SK-N-SH (cell line): ENCODE measurements around the gene ECM1. TPM values are rescaled to one million over a fixed set of nuclear protein-coding genes. Genes with fewer than 3 reads are reported as not detected.

ENCODE experiments used
- CTCF ChIA-PET: fragments of 300-600, 350-600 bp; formaldehyde crosslinking; extraction: SDS; loops from one replicate; lab custom pipeline; 2021; lab: Yijun Ruan, JAX
- POLR2A ChIA-PET: fragments of 350-600 bp; sonication (Branson Sonifier 250); formaldehyde crosslinking; extraction: SDS; loops from one replicate; lab custom pipeline; 2020; ENCODE audit warnings: antibody characterized with exemption, inconsistent platforms; lab: Yijun Ruan, JAX
- DNase-seq: peaks from one replicate; pipeline ENCODE4 v3.0.0; 2012
- H2AFZ ChIP-seq: fragments of 200-600 bp; sonication (generic); 2 replicates; pipeline ENCODE4 v1.8.1; 2016; ENCODE audit warnings: antibody characterized with exemption, mild to moderate bottlenecking, low read depth
- H3F3A ChIP-seq: fragments of 200-600 bp; sonication (generic); replicated peaks from 2 replicates; pipeline ENCODE3; 2016; ENCODE audit warnings: antibody characterized with exemption, mild to moderate bottlenecking; ENCODE audit not compliant: insufficient read depth
- H3K27ac ChIP-seq, 2 experiments: fragments of 200-500 bp in 1 of 2; fragments of 200-600 bp in 1 of 2; sonication (Bioruptor generic) in 1 of 2; sonication (generic), shearing (Covaris generic) in 1 of 2; 2 replicates each; pipeline versions ENCODE4 v1.5.1 to v1.6.1; 2014 to 2016; ENCODE audit warnings: low read depth in 2 of 2, inconsistent platforms in 1 of 2, low read length in 1 of 2, mild to moderate bottlenecking in 1 of 2, mixed read lengths in 1 of 2
- H3K27me3 ChIP-seq: fragments of 200-600 bp; sonication (generic), shearing (Covaris generic); 2 replicates; pipeline ENCODE4 v1.6.1; 2016; ENCODE audit warnings: mixed run types; ENCODE audit not compliant: insufficient read depth
- H3K36me3 ChIP-seq, 2 experiments: fragments of 200-500 bp in 1 of 2; fragments of 200-600 bp in 1 of 2; sonication (Bioruptor generic) in 1 of 2; sonication (generic) in 1 of 2; replicated peaks in 1 of 2; 2 replicates each; pipeline versions ENCODE3 to v1.5.1; 2014 to 2016; ENCODE audit warnings: low read length in 1 of 2, mild to moderate bottlenecking in 1 of 2; ENCODE audit not compliant: insufficient read depth in 2 of 2, control insufficient read depth in 1 of 2
- H3K4me1 ChIP-seq, 2 experiments: fragments of 200-500 bp in 1 of 2; fragments of 200-600 bp in 1 of 2; sonication (Bioruptor generic) in 1 of 2; sonication (generic), shearing (Covaris generic) in 1 of 2; 2 replicates each; pipeline versions ENCODE4 v1.5.1 to v1.6.1; 2014 to 2016; ENCODE audit warnings: low read depth in 1 of 2, low read length in 1 of 2, mixed run types in 1 of 2; ENCODE audit not compliant: insufficient read depth in 2 of 2, control insufficient read depth in 1 of 2
- H3K4me2 ChIP-seq: fragments of 200-600 bp; sonication (generic), shearing (Covaris generic); 2 replicates; pipeline ENCODE4 v1.6.1; 2017; ENCODE audit warnings: mixed run types
- H3K4me3 ChIP-seq, 2 experiments: fragments of 200-500 bp in 1 of 2; fragments of 200-600 bp in 1 of 2; sonication (Bioruptor generic) in 1 of 2; sonication (generic), shearing (Covaris generic) in 1 of 2; 2 replicates each; pipeline versions ENCODE4 v1.5.1 to v1.8.1; 2014 to 2016; ENCODE audit warnings: low read depth in 2 of 2, inconsistent platforms in 1 of 2, low read length in 1 of 2, mild to moderate bottlenecking in 1 of 2, mixed read lengths in 1 of 2, moderate library complexity in 1 of 2
- H3K79me2 ChIP-seq: fragments of 200-600 bp; sonication (generic); 2 replicates; pipeline ENCODE4 v1.8.1; 2017; ENCODE audit warnings: mild to moderate bottlenecking; ENCODE audit not compliant: insufficient read depth
- H3K9ac ChIP-seq: fragments of 200-600 bp; sonication (generic); 2 replicates; pipeline ENCODE4 v1.6.1; 2017; ENCODE audit warnings: mixed run types
- H3K9me2 ChIP-seq: fragments of 200-600 bp; sonication (generic); 2 replicates; pipeline ENCODE4 v1.6.1; 2017; ENCODE audit warnings: mixed run types
- H3K9me3 ChIP-seq: fragments of 200-600 bp; sonication (generic); 2 replicates; pipeline ENCODE4 v1.6.1; 2017; ENCODE audit warnings: mixed run types, mild to moderate bottlenecking, moderate library complexity
- H4K20me1 ChIP-seq: fragments of 200-600 bp; sonication (generic); 2 replicates; pipeline ENCODE4 v1.6.1; 2017; ENCODE audit warnings: mild to moderate bottlenecking, mixed run types; ENCODE audit not compliant: insufficient read depth
- CHD2 ChIP-seq: fragments of 150-350 bp; IDR thresholded peaks from 2 replicates; pipeline ENCODE4 v1.6.1; 2018; ENCODE audit warnings: low read length; ENCODE audit not compliant: partially characterized antibody
- ELF1 ChIP-seq: IDR thresholded peaks from 2 replicates; pipeline ENCODE4 v1.4.0; 2012
- EP300 ChIP-seq, 2 experiments: IDR thresholded peaks; 2 replicates each; pipeline versions ENCODE4 v1.4.0 to v1.6.1; 2012; ENCODE audit warnings: borderline replicate concordance in 1 of 2, low read depth in 1 of 2, low read length in 1 of 2
- EZH2phosphoT487 ChIP-seq: fragments of 200-600 bp; sonication (generic); IDR thresholded peaks from 2 replicates; pipeline ENCODE4 v1.6.1; 2017; ENCODE audit warnings: low read depth, mixed run types, mild to moderate bottlenecking, antibody characterized with exemption, moderate library complexity, borderline replicate concordance
- FOXJ3 ChIP-seq: sonication (generic); formaldehyde crosslinking; IDR thresholded peaks from 2 replicates; pipeline ENCODE4 v1.5.1; 2020; ENCODE audit warnings: mild to moderate bottlenecking, missing genetic modification reagents
- FOXM1 ChIP-seq: IDR thresholded peaks from 2 replicates; pipeline ENCODE4 v1.4.0; 2012; ENCODE audit warnings: low read depth, mild to moderate bottlenecking
- GABPA ChIP-seq: IDR thresholded peaks from 2 replicates; pipeline ENCODE4 v1.4.0; 2012; ENCODE audit warnings: low read depth, mild to moderate bottlenecking
- GATA2 ChIP-seq: sonication (generic); formaldehyde crosslinking; IDR thresholded peaks from 2 replicates; pipeline ENCODE4 v1.5.0; 2020; ENCODE audit warnings: mild to moderate bottlenecking, missing genetic modification reagents
- JUND ChIP-seq: IDR thresholded peaks from 2 replicates; pipeline ENCODE4 v1.4.0; 2012
- NFIC ChIP-seq: IDR thresholded peaks from 2 replicates; pipeline ENCODE4 v1.4.0; 2012; ENCODE audit warnings: borderline replicate concordance
- POLR2AphosphoS5 ChIP-seq: IDR thresholded peaks from 2 replicates; pipeline ENCODE4 v1.6.1; 2012; ENCODE audit warnings: low read depth, low read length
- RAD21 ChIP-seq: IDR thresholded peaks from 2 replicates; pipeline ENCODE4 v1.6.1; 2012; ENCODE audit warnings: mild to moderate bottlenecking, low read length
- RCOR1 ChIP-seq: fragments of 150-350 bp; IDR thresholded peaks from 2 replicates; pipeline ENCODE4 v1.6.1; 2017; ENCODE audit warnings: antibody characterized with exemption, low read length
- TCF12 ChIP-seq: IDR thresholded peaks from 2 replicates; pipeline ENCODE4 v1.4.0; 2012
- TEAD4 ChIP-seq: IDR thresholded peaks from 2 replicates; pipeline ENCODE4 v1.4.0; 2012; ENCODE audit warnings: mild to moderate bottlenecking, borderline replicate concordance; ENCODE audit not compliant: insufficient read depth
- USF2 ChIP-seq: fragments of 150-350 bp; IDR thresholded peaks from 2 replicates; pipeline ENCODE4 v1.6.1; 2017; ENCODE audit warnings: antibody characterized with exemption, low read length, low read depth, borderline replicate concordance
- YY1 ChIP-seq: IDR thresholded peaks from 2 replicates; pipeline ENCODE4 v1.4.0; 2012; ENCODE audit warnings: low read depth, mild to moderate bottlenecking
- WGBS: methylation state at CpG from one replicate; pipeline ENCODE4 v1.1.6; 2017; ENCODE audit warnings: low lambda C conversion rate; 5-methylcytosine and 5-hydroxymethylcytosine counted together
- polyA plus RNA-seq, 3 experiments: library from polyadenylated mRNA; depleted of rRNA; stranded (reverse); fragments of >200 nt; gene quantifications; 2 replicates each; pipeline ENCODE4 v1.2.3, GENCODE V29; 2012
- TF ChIP-seq, protein P1 (sequence below): IDR thresholded peaks from 2 replicates; pipeline ENCODE4; 2012
- TF ChIP-seq, protein P2 (sequence below): IDR thresholded peaks from 2 replicates; pipeline ENCODE4 v1.4.0; 2012; ENCODE audit warnings: low read depth, borderline replicate concordance

ECM1 gene
- polyA plus RNA-seq, 1 of the 3 experiments (the other 2 are of a cell fraction) = 32.3 TPM

GRCh38 chr1:150474869-150475268, 33.0 kb upstream of the ECM1 start:
- H2AFZ ChIP-seq = no peak overlapping the region
- no peak overlapping the region for H3K4me2 ChIP-seq
- ChIA-PET POLR2A (no interaction called here), CTCF (interaction anchor here (1.7 kb wide), 1 partner anchor 58 kb away, joined by 5 read pairs; no protein-coding TSS in a partner anchor)
- H3K27ac ChIP-seq = no peak overlapping the region
- no peak overlapping the region for H3K9ac ChIP-seq
- peaks cover 21 to 52% of the 10 kb centered on the region in 2 experiments for H3K36me3 ChIP-seq
- H3K79me2 ChIP-seq = no peaks in the 10 kb centered on the region
- H3F3A ChIP-seq = no peaks in the 10 kb centered on the region
- no peaks in the 10 kb centered on the region for H4K20me1 ChIP-seq
- no peaks in the 10 kb centered on the region; a peak in 1 of 4 replicates for H3K4me1 ChIP-seq
- DNase-seq = no peak
- no peaks in the 10 kb centered on the region for H3K9me2 ChIP-seq
- TF ChIP-seq, protein P1, sequence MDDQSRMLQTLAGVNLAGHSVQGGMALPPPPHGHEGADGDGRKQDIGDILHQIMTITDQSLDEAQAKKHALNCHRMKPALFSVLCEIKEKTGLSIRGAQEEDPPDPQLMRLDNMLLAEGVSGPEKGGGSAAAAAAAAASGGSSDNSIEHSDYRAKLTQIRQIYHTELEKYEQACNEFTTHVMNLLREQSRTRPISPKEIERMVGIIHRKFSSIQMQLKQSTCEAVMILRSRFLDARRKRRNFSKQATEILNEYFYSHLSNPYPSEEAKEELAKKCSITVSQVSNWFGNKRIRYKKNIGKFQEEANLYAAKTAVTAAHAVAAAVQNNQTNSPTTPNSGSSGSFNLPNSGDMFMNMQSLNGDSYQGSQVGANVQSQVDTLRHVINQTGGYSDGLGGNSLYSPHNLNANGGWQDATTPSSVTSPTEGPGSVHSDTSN = no peak
- TF ChIP-seq NFIC = no peak
- TF ChIP-seq RAD21 = no peak
- no peak for TF ChIP-seq ELF1
- TF ChIP-seq EZH2phosphoT487 = no peak
- TF ChIP-seq, protein P2, sequence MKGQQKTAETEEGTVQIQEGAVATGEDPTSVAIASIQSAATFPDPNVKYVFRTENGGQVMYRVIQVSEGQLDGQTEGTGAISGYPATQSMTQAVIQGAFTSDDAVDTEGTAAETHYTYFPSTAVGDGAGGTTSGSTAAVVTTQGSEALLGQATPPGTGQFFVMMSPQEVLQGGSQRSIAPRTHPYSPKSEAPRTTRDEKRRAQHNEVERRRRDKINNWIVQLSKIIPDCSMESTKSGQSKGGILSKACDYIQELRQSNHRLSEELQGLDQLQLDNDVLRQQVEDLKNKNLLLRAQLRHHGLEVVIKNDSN = no peak
- no peak for TF ChIP-seq CHD2
- TF ChIP-seq JUND = no peak
- no peak for TF ChIP-seq RCOR1
- no peak for TF ChIP-seq TEAD4
- TF ChIP-seq YY1 = no peak
- no peak for TF ChIP-seq GABPA
- no peak for TF ChIP-seq FOXM1
- no peak for TF ChIP-seq GATA2 (CRISPR knock-in tag)
- TF ChIP-seq EP300 (IDR thresholded peaks at IDR 0.05; ENCODE audit: borderline replicate concordance in 1 of 2, low read depth in 1 of 2, low read length in 1 of 2) = no peak
- TF ChIP-seq USF2 = no peak
- no peak for TF ChIP-seq FOXJ3 (CRISPR knock-in tag)
- no peak for TF ChIP-seq TCF12
- no peak for TF ChIP-seq POLR2AphosphoS5
- no peak overlapping the region for H3K4me3 ChIP-seq
- H3K9me3 ChIP-seq = no peaks in the 10 kb centered on the region
- 65% methylated on average over 4 of the region's 4 CpGs for WGBS
- H3K27me3 ChIP-seq = no peaks in the 10 kb centered on the region

- H3K27ac ChIP-seq = no peak overlapping the region
- H3F3A ChIP-seq = no peaks in the 10 kb centered on the region
- ChIA-PET POLR2A (interaction anchor here (0.7 kb wide), 1 partner anchor 110 kb away, joined by 3 read pairs; no protein-coding TSS in a partner anchor), CTCF (no interaction called here)
- H3K36me3 ChIP-seq = peaks cover 8 to 33% of the 10 kb centered on the region in 2 experiments
- H3K27me3 ChIP-seq = no peaks in the 10 kb centered on the region
- WGBS = 74% methylated on average over 3 of the region's 3 CpGs
- no peaks in the 10 kb centered on the region for H3K9me3 ChIP-seq
- H3K4me3 ChIP-seq = no peak overlapping the region
- no peaks in the 10 kb centered on the region for H3K79me2 ChIP-seq
- DNase-seq = no peak
- no peak for TF ChIP-seq NFIC
- peak; percentile 24; the same call in 1 of the 2 replicates for TF ChIP-seq TCF12
- no peak overlapping the region for H3K9ac ChIP-seq
- no peaks in the 10 kb centered on the region for H3K9me2 ChIP-seq
- no peaks in the 10 kb centered on the region for H4K20me1 ChIP-seq
- no peaks in the 10 kb centered on the region; a peak in 1 of 4 replicates for H3K4me1 ChIP-seq
- H2AFZ ChIP-seq = no peak overlapping the region
- no peak overlapping the region for H3K4me2 ChIP-seq
Observed at GRCh38 chr1:150476754-150477153, 31.2 kb upstream of the ECM1 start.
